ENCODE data around the gene NPIPB8. TPM values are rescaled to one million over a fixed set of nuclear protein-coding genes. Genes with fewer than 3 reads are reported as not detected.
"Not testable (repeated sequence)": the region's sequence is repeated elsewhere in the genome, so short reads cannot be mapped to it uniquely, and the experiment has no call there.

NPIPB8 gene
- total and polyA plus RNA-seq, 11 donors, result 0.10 to 1.0 TPM; not detected in 9

DNA sequence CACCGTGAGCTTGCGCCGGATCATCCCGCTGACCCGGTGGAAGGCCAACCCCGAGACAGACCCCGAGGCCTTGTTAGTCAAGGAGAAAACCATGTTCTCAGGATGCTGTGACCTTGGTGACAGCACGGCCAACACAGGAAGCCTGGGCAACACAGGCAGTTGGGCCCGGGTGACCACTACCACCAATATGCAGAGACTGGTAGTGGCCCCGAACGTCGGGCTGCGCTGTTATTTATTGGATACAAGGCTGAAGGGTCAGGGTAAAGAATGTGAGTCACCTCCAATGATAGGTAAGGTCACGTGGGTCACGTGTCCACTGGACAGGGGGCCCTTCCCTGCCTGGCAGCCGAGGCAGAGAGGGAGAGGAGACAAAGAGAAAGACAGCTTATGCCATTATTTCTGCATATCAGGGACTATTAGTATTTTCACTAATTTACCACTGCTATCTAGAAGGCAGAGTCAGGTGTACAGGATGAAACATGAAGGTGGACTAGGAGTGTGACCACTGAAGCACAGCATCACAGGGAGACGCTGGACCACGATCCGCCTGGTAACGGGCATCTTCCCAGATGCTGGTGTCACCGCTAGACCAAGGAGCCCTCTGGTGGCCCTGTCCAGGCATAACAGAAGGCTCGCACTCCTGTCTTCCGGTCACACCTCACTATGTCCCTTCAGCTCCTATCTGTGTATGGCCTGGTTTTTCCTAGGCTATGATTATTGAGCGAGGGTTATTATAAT is 22.2 kb upstream of the NPIPB8 start:
- 30 to 45% (median 39%) methylated on average over 16 to 17 of the region's 24 CpGs for WGBS, 4 donors
- H3K27me3 ChIP-seq, H3K4me3 ChIP-seq, H3K4me1 ChIP-seq, H3K9me3 ChIP-seq, H3K27ac ChIP-seq: not testable (repeated sequence)
- peaks cover 0 to 13% (median 0%) of the 10 kb centered on the region in 9 donors for H3K36me3 ChIP-seq
- ATAC-seq (peak in 1 of 4 donors; percentile 41), DNase-seq (peak in 4 of 5 donors; percentile 43 to 69 (median 66))
- intact Hi-C loops (cut with DNase I), result loop anchor here in 2 of 10 donors (5.0 kb wide), 2 partner anchors 123 to 338 kb away; partner anchors contain the start of genes APOBR (in 1 of the 2) and CLN3 (in 1 of the 2)
- TF ChIP-seq, protein P1, sequence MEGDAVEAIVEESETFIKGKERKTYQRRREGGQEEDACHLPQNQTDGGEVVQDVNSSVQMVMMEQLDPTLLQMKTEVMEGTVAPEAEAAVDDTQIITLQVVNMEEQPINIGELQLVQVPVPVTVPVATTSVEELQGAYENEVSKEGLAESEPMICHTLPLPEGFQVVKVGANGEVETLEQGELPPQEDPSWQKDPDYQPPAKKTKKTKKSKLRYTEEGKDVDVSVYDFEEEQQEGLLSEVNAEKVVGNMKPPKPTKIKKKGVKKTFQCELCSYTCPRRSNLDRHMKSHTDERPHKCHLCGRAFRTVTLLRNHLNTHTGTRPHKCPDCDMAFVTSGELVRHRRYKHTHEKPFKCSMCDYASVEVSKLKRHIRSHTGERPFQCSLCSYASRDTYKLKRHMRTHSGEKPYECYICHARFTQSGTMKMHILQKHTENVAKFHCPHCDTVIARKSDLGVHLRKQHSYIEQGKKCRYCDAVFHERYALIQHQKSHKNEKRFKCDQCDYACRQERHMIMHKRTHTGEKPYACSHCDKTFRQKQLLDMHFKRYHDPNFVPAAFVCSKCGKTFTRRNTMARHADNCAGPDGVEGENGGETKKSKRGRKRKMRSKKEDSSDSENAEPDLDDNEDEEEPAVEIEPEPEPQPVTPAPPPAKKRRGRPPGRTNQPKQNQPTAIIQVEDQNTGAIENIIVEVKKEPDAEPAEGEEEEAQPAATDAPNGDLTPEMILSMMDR (IDR thresholded peaks at IDR 0.05), result peak; percentile 58 to 79 (median 66)

DNA sequence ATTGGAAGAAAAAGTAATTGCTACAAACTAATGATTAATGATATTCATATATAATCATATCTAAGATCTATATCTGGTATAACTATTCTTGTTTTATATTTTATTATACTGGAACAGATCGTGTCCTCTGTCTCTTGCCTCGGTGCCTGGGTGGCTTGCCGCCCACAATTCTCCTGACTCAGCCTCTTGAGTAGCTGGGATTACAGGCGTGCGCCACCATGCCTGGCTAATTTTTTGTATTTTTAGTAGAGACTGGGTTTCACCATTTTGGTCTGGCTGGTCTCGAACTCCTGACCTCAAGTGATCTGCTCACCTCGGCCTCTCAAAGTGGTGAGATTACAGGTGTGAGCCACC is 21.7 kb upstream of the NPIPB8 start:
- not testable (repeated sequence) for DNase-seq, H3K4me1 ChIP-seq, H3K27ac ChIP-seq, H3K9me3 ChIP-seq, H3K27me3 ChIP-seq, ATAC-seq, H3K4me3 ChIP-seq
- H3K36me3 ChIP-seq, result peaks cover 0 to 13% (median 0%) of the 10 kb centered on the region in 9 donors
- 69 to 81% (median 74%) methylated on average over 7 of the region's 7 CpGs for WGBS, 4 donors
- intact Hi-C loops (cut with DNase I), result loop anchor here in 2 of 10 donors (5.0 kb wide), 2 partner anchors 124 to 339 kb away; partner anchors contain the start of genes APOBR (in 1 of the 2) and CLN3 (in 1 of the 2)

DNA sequence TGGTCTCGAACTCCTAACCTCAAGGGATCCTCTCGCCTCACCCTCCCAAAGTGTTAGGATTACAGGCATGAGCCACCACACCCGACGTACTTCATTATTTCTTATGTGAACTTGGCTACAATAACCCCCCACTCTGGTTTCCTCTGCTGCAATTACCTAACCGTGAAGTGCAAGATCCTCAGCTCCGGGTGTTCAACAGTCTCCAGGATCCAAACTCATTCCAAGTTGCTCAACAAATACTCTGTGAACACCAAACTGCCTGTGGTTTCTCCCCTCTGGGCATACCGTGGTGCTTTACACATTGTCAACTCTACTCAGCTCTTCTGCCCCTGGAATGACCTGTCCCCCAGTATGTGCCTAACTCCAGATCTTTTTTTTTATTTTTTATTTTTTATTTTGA is 21.2 kb upstream of the NPIPB8 start:
- Histone ChIP-seq H3K27me3 (no peaks in the 10 kb centered on the region), H3K36me3 (peaks cover 0 to 13% (median 0%) of the 10 kb centered on the region in 9 donors), H3K4me1 (no peaks in the 10 kb centered on the region), H3K4me3 (no peak overlapping the region), H3K9me3 (no peaks in the 10 kb centered on the region), H3K27ac (no peak overlapping the region)
- WGBS, 4 donors, result 68 to 79% (median 77%) methylated on average over 7 of the region's 7 CpGs
- intact Hi-C loops (cut with DNase I), result loop anchor here in 2 of 10 donors (5.0 kb wide), 2 partner anchors 124 to 339 kb away; partner anchors contain the start of genes APOBR (in 1 of the 2) and CLN3 (in 1 of the 2)
- DNase-seq (no peak), ATAC-seq (no peak)
- TF ChIP-seq, protein P1 (IDR thresholded peaks at IDR 0.05), result no peak
- TF ChIP-seq POLR2A (IDR thresholded peaks at IDR 0.05), result no peak

DNA sequence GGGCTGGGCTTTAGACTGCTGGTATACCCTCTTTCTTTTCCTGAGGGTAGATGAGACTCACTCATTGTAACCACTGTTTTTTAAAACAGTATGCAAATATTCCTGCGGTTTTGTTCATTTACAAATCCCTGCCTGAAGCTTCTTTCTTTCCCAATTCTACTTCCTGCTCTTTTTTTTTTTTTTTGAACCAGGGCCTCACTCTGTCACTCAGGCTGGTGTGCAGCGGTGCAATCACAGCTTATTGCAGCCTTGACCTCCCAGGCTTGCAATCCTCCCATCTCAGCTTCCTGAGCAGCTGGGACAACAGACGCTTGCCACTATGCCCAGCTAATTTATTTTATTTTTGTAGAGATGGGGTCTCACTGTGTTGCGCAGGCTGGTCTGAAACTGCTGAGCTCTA is 20.0 kb upstream of the NPIPB8 start:
- 63 to 71% (median 64%) methylated on average over 4 of the region's 4 CpGs for WGBS, 4 donors

DNA sequence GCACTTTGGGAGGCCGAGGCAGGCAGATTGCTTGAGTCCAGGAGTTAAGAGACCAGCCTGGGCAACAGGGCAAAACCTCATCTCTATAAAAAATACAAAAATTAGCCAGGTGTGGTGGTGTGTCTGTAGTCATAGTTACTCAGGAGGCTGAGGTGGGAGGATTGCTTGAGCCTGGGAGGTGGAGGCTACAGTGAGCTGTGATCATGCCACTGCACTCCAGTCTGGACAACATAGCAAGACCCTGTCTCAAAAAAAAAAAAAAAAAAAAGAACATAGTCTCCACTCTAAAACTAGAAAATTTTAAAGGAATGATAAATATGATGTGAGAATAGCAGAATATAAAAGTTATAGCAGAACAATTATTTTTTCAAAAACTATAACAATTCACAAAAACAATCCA is 17.5 kb upstream of the NPIPB8 start:
- Histone ChIP-seq H3K4me1 (peaks cover 0 to 12% (median 0%) of the 10 kb centered on the region in 12 donors), H3K36me3 (peaks cover 0 to 13% (median 0%) of the 10 kb centered on the region in 9 donors)
- not testable (repeated sequence) for H3K27ac ChIP-seq, ATAC-seq, DNase-seq, H3K4me3 ChIP-seq, H3K27me3 ChIP-seq, H3K9me3 ChIP-seq
- intact Hi-C loops (cut with DNase I), result loop anchor here in 1 of 10 donors (5.0 kb wide), 1 partner anchor 348 kb away; no protein-coding TSS in a partner anchor
- 70 to 89% (median 81%) methylated on average over 1 of the region's 1 CpG for WGBS, 4 donors

More for the DNA sequence above, 20.0 kb upstream of the NPIPB8 start:
- peaks cover 0 to 13% (median 0%) of the 10 kb centered on the region in 9 donors for H3K36me3 ChIP-seq
- no peak overlapping the region for H3K4me3 ChIP-seq
- ATAC-seq (no peak), DNase-seq (no peak)
- H3K27me3 ChIP-seq, result no peaks in the 10 kb centered on the region
- H3K4me1 ChIP-seq, result peaks cover 0 to 5% (median 0%) of the 10 kb centered on the region in 12 donors
- no peaks in the 10 kb centered on the region for H3K9me3 ChIP-seq
- TF ChIP-seq, protein P1 (IDR thresholded peaks at IDR 0.05), result no peak
- TF ChIP-seq POLR2A (IDR thresholded peaks at IDR 0.05), result no peak
- H3K27ac ChIP-seq, result no peak overlapping the region
- intact Hi-C loops (cut with DNase I), result loop anchor here in 2 of 10 donors (5.0 kb wide), 2 partner anchors 126 to 341 kb away; partner anchors contain the start of genes APOBR (in 1 of the 2) and CLN3 (in 1 of the 2)

All from heart left ventricle (tissue), 16 donors.